ENCODE results near the gene KRTAP4-1. TPM values are rescaled to one million over a fixed set of nuclear protein-coding genes. Genes with fewer than 3 reads are reported as not detected.

The KRTAP4-1 gene
- total RNA-seq, 1 donor from 2014 or later: not detected

DNA sequence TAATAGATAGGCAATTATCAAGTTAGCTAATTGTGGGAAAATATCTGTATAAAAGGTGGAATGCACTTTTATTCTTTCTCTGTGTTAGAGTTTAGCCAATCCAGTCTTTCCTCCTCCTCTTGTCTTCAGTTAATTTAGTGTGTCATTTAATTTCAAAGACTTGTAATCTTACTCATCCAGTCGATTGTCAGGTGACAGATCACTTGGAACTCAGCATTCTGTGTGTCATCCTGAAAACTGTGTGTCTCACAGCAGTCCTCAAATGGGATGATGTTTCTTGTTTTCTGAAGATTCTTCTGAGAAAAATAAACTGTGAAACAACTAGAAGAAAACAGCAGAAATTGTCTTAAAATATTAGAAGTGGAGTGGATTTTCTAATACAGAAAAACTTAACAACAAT is 290 bp upstream of the KRTAP4-1 start:
- TF ChIP-seq, protein P1, sequence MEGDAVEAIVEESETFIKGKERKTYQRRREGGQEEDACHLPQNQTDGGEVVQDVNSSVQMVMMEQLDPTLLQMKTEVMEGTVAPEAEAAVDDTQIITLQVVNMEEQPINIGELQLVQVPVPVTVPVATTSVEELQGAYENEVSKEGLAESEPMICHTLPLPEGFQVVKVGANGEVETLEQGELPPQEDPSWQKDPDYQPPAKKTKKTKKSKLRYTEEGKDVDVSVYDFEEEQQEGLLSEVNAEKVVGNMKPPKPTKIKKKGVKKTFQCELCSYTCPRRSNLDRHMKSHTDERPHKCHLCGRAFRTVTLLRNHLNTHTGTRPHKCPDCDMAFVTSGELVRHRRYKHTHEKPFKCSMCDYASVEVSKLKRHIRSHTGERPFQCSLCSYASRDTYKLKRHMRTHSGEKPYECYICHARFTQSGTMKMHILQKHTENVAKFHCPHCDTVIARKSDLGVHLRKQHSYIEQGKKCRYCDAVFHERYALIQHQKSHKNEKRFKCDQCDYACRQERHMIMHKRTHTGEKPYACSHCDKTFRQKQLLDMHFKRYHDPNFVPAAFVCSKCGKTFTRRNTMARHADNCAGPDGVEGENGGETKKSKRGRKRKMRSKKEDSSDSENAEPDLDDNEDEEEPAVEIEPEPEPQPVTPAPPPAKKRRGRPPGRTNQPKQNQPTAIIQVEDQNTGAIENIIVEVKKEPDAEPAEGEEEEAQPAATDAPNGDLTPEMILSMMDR (IDR thresholded peaks at IDR 0.05): no peak
- TF ChIP-seq EZH2 (IDR thresholded peaks at IDR 0.05) (no peak), EZH2phosphoT487 (IDR thresholded peaks at IDR 0.05) (no peak)
- H3K79me2 ChIP-seq (ENCODE audit: low read depth): no peaks in the 10 kb centered on the region
- H4K20me1 ChIP-seq (ENCODE audit: low read depth): no peaks in the 10 kb centered on the region
- H3K4me1 ChIP-seq: no peaks in the 10 kb centered on the region
- H3K9me3 ChIP-seq (ENCODE audit: low read depth): no peaks in the 10 kb centered on the region
- Mint-ChIP-seq H3K4me1 (peaks cover 2% of the 10 kb centered on the region), H3K4me3 (no peak overlapping the region), H3K27ac (no peak overlapping the region), H3K9me3 (no peaks in the 10 kb centered on the region), H3K27me3 (ENCODE audit: insufficient read depth, low read depth) (no peaks in the 10 kb centered on the region), H3K36me3 (no peaks in the 10 kb centered on the region)
- no peaks in the 10 kb centered on the region for H3K36me3 ChIP-seq
- H2AFZ ChIP-seq (replicated peaks): no peak overlapping the region
- no peak overlapping the region for H3K4me3 ChIP-seq
- no peaks in the 10 kb centered on the region for H3F3A ChIP-seq (ENCODE audit: low read depth)
- DNase-seq (ENCODE audit: low spot score): no peak
- H3K27ac ChIP-seq: no peak overlapping the region
- H3K4me2 ChIP-seq: no peak overlapping the region
- H3K9ac ChIP-seq: no peak overlapping the region
- H3K27me3 ChIP-seq: no peaks in the 10 kb centered on the region

GRCh38 chr17:41178843-41179616 is 5.7 kb downstream of the KRTAP4-1 start:
- DNase-seq (ENCODE audit: low spot score): no peak
- TF ChIP-seq EZH2 (IDR thresholded peaks at IDR 0.05) (no peak), EZH2phosphoT487 (IDR thresholded peaks at IDR 0.05) (no peak)
- TF ChIP-seq, protein P1 (IDR thresholded peaks at IDR 0.05): no peak
- H3K79me2 ChIP-seq (ENCODE audit: low read depth): no peaks in the 10 kb centered on the region
- no peaks in the 10 kb centered on the region for H3K4me1 ChIP-seq
- H3K27ac ChIP-seq: no peak overlapping the region
- no peaks in the 10 kb centered on the region for H3K27me3 Mint-ChIP-seq (ENCODE audit: insufficient read depth, low read depth)
- H3K4me3 Mint-ChIP-seq: no peak overlapping the region
- H2AFZ ChIP-seq (replicated peaks): no peak overlapping the region
- no peaks in the 10 kb centered on the region for H3K9me3 Mint-ChIP-seq
- no peaks in the 10 kb centered on the region for H3K9me3 ChIP-seq (ENCODE audit: low read depth)
- no peaks in the 10 kb centered on the region for H3K36me3 Mint-ChIP-seq
- H3K36me3 ChIP-seq: no peaks in the 10 kb centered on the region
- H3K4me2 ChIP-seq: no peak overlapping the region
- no peak overlapping the region for H3K4me3 ChIP-seq
- H3K9ac ChIP-seq: no peak overlapping the region
- no peak overlapping the region for H3K27ac Mint-ChIP-seq
- H3F3A ChIP-seq (ENCODE audit: low read depth): no peaks in the 10 kb centered on the region
- H3K27me3 ChIP-seq: no peaks in the 10 kb centered on the region
- no peaks in the 10 kb centered on the region for H3K4me1 Mint-ChIP-seq
- no peaks in the 10 kb centered on the region for H4K20me1 ChIP-seq (ENCODE audit: low read depth)

- no peaks in the 10 kb centered on the region for H3K79me2 ChIP-seq (ENCODE audit: low read depth)
- no peak overlapping the region for H3K27ac ChIP-seq
- no peaks in the 10 kb centered on the region for H3K9me3 ChIP-seq (ENCODE audit: low read depth)
- H3K4me2 ChIP-seq: no peak overlapping the region
- no peaks in the 10 kb centered on the region for H3K4me1 Mint-ChIP-seq
- no peaks in the 10 kb centered on the region for H3K27me3 Mint-ChIP-seq (ENCODE audit: insufficient read depth, low read depth)
- no peak for TF ChIP-seq EZH2phosphoT487 (IDR thresholded peaks at IDR 0.05)
- TF ChIP-seq EZH2 (IDR thresholded peaks at IDR 0.05): no peak
- no peaks in the 10 kb centered on the region for H3K27me3 ChIP-seq
- H3F3A ChIP-seq (ENCODE audit: low read depth): no peaks in the 10 kb centered on the region
- peak overlapping the region; percentile 54 for H2AFZ ChIP-seq (replicated peaks)
- H4K20me1 ChIP-seq (ENCODE audit: low read depth): no peaks in the 10 kb centered on the region
- H3K9ac ChIP-seq: no peak overlapping the region
- H3K9me3 Mint-ChIP-seq: no peaks in the 10 kb centered on the region
- no peaks in the 10 kb centered on the region for H3K36me3 ChIP-seq
- no peaks in the 10 kb centered on the region for H3K4me1 ChIP-seq
- H3K36me3 Mint-ChIP-seq: no peaks in the 10 kb centered on the region
- H3K4me3 ChIP-seq: no peak overlapping the region
- H3K4me3 Mint-ChIP-seq: no peak overlapping the region
- no peak for DNase-seq (ENCODE audit: low spot score)
- no peak overlapping the region for H3K27ac Mint-ChIP-seq
Measured at GRCh38 chr17:41178341-41178740, 6.4 kb downstream of the KRTAP4-1 start.

- Histone ChIP-seq H3K4me3 (no peak within 1 kb of the TSS), H3F3A (ENCODE audit: low read depth) (no peaks in the 10 kb centered on the region), H3K9ac (no peak within 1 kb of the TSS), H3K36me3 (no peaks in the 10 kb centered on the region), H2AFZ (replicated peaks) (peak within 1 kb of the TSS; percentile 54), H3K9me3 (ENCODE audit: low read depth) (no peaks in the 10 kb centered on the region), H3K4me2 (no peak within 1 kb of the TSS), H4K20me1 (ENCODE audit: low read depth) (no peaks in the 10 kb centered on the region), H3K27ac (no peak within 1 kb of the TSS), H3K4me1 (no peaks in the 10 kb centered on the region), H3K27me3 (no peaks in the 10 kb centered on the region), H3K79me2 (ENCODE audit: low read depth) (no peaks in the 10 kb centered on the region)
- Mint-ChIP-seq H3K27me3 (ENCODE audit: insufficient read depth, low read depth) (no peaks in the 10 kb centered on the region), H3K36me3 (no peaks in the 10 kb centered on the region), H3K4me1 (no peaks in the 10 kb centered on the region), H3K27ac (no peak within 1 kb of the TSS), H3K9me3 (no peaks in the 10 kb centered on the region), H3K4me3 (no peak within 1 kb of the TSS)
- TF ChIP-seq EZH2phosphoT487 (IDR thresholded peaks at IDR 0.05): no peak
- DNase-seq (ENCODE audit: low spot score): no peak
Measured at GRCh38 chr17:41177727-41178271, 6.9 kb downstream of the KRTAP4-1 start, which contains the start of gene KRTAP4-2. Gene KRTAP4-2, minus strand, starts transcription at chr17:41178221. Its CDS starts 57 bp downstream, at chr17:41178164.

Measured in neural progenitor cell (in vitro differentiated cells).